HG02981 (cell line): ENCODE measurements around the gene CHN1.

Experiments
- ATAC-seq: cut with Tn5 transposase; IDR thresholded peaks from one replicate; pipeline ENCODE4 v1.9.1; 2021; ENCODE audit warnings: mild to moderate bottlenecking, moderate library complexity; ENCODE audit not compliant: unreplicated experiment

Gene CHN1

DNA sequence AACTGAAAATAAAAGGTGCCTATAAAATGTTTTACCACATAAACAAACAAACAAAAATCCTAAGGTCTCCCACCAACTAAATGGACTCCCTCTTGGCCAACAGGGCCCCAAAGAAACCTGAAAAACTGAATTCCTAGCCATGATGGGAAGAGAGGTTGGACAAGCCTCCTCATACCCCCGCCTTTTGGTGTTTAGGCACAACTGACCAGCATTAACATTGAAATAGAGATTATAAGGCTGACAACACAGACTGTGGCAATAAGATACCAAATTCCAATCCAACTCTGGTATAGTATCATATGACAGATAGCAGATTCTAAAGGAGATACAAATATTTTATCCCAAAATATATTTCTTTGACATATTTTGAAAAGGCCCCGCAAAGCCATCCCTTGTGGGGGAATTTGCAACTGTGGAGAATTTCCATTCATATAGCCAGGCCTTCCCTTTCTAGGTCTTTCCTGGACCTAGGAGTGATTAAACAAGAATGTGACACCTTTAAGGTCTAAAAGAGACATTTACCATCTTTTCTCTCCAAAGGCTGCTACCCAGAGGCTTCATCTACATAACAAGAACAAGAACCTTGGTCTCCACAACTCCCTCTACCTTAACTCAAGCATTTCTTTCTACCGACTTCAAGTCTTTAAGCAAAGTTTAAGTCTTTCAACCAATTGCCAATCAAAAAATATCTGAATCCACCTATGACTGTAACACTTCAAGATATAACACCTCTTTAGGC lies 80.0 kb downstream of the CHN1 start:
- ATAC-seq: no peak

DNA sequence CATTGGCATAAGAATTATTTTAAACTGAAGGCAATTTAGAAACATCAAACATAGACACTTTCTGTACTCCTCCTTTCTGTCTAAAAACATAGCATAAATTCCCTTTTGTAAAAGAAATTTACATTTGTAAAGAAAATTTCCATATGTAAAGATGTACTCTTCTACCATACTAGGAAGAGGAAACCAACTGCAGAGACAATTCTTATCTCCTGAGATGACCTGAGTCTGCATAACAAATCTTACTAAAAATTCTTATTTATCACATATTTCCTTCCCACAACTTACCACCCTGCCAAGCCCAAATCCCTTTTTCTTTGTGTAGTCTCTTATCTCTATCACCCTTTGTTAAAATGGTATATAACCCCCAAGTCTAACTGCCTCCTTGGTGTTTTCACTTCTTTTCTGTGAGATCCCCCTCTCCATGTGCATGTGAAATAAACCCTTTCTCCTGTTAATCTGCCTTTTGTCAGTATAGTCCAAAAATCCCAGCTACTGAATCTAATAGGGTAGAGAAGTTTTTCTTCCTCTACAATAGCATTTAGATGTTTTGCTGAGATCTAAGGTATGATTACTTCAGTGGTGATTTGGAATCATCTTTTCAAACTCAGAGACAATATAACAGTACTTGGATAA lies 81.0 kb downstream of the CHN1 start:
- ATAC-seq: no peak

DNA sequence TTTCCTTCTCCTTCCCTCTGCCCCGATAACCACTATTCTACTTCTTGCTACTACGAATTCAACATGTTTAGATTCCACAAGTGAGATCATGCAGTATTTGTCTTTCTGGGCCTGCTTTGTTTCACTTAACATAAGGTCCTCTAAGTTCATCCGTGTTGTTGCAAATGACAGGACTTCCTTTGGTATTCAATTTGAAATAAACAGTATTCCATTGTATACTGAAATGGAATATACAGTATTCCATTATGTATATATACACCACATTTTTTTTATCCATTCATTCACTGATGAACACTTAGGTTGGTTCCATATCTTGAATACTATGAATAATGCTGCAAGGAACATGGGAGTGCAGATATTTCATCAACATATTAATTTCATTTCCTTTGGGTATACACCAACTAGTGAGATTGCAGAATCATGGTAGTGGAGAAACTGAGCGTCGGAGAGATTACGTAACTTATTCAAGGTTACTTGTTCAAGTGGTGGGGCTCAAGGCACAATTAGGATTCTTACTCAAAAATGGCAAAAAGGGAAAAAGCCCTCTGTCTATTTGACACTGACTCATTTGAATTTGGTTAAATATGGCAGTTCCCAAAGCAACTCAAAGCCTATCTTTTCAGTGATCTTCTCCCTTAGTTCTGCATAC lies 85.1 kb downstream of the CHN1 start:
- ATAC-seq: no peak

DNA sequence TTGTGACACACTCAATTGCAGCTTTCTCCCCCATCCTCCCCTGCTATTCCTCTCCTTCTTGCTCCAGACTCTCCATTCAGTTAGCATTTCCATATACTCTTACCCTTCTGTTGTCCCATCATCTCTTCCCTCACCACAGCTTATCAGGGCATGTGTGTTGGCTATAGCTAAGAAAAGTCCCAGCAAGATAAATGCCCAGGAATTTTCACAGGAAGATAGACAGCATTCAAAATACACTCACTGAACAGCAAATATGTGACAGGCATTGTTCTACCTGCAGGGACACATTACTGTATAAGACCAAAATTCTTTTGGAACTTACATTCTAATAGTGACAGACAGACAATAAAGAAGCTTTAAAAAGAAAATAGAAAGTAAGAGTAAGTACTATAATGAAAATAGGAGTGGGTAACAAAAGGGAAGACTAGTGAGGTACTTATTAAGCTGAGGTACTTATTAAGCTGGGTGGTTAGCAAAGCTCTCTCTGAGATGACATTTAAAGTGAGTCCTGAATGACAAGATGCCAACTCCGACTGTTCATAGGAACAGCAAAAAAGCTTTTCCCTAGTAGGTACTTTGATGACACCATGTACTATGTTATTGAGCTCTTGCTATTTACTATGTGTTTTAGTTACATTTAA lies 86.2 kb downstream of the CHN1 start:
- ATAC-seq: no peak

DNA sequence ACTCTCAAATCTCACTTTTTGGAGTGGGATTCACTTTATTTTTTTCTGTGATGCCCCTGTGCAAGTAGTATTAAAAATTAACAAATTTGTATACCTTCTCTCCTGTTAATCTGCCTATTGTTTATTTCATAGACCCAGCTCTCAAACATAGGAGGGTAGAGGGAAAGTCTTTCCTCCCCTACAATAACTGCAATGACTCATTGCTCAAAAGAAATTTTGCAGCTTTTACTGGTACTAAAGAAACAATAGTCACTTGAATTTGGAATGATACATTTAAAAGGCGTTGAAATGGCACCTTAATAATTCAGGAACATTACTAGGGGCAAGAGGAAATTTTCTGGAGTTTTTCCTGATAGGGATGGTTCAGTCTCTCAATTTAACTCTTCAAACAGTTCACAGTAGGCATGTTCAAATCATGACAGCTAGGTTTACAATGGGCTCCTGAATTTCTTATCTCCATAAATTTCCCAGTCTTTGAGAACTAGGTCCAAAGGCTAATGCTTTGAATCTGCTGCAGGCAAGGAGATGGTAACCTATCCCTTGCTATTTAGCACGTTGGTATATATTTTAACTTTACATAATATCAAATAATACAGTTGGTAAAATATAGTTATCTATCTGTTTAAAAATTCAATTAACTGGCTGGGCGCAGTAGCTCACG lies 88.8 kb downstream of the CHN1 start:
- ATAC-seq: no peak

DNA sequence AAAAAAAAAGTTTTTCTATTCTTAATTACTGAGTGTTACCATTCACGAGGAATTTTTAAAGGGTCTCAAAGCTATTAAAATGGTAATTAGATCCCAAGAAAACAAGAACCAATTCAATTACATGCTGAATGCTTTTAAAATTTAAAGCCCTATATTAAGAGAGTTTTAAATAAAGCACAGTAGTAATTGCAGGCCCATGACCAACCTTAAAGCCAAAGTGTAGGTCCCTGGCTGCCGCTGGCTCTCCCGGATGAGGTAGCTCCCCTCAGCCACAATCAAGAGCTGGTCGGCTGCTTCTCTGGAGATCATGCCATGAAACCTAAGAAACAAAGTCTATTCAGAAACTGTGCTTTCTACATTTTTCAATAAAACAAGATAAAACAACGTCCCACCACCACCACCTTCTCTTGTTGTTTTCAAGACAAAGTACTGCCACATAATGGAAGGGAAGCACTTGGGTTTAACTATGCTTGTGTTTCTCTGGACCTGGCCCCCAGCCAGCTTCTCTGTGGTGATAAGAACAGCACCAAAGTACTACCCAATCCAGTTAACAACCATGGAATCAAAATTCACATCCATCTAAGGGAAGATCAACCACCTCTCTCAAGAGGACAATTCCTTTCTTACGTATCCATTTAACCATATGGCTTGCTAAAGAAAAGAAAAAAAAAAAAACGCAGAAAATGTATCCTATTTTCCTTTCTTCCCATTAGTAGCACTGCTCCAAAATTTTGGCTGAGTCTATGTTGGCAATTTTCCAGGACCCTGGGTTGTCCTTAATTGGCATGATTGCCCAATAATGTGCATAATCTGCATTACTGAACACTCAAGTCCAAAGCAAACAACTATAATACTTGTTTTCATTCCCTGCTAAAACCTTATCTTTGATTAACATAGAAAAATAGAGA lies 90.1 kb downstream of the CHN1 start:
- no peak for ATAC-seq

DNA sequence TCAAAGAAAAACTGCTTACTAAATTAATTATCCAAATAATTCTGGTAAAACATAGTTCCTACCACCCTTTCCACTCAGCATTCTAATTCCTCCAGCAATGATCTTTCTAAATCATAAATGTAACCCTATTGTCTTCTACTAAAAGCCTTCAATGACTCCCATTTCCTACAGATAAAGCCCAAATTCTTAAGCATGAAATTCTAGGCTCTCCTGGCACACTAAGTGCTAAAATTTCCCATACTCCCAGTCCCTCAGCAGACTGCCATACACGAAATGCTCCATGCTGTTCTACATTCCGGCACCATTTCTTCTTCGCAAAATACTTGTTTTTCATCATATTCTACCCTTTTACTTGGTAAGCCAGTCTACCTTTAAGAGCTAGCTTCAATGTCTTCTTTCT lies 96.9 kb downstream of the CHN1 start:
- ATAC-seq: no peak

DNA sequence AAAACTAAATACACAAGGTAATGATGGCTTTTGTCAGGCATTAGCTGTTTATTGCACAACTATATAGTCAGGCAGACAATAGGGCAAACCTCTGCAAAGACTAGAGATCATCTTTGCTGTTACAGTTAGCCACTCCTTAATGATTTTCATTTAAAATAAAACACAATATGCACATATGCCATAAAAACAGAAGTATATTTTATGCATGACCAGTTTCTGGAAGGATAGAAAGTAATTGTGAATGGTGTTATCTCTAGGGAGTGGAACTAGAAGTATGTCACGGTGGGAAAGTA lies 102.0 kb downstream of the CHN1 start:
- no peak for ATAC-seq

DNA sequence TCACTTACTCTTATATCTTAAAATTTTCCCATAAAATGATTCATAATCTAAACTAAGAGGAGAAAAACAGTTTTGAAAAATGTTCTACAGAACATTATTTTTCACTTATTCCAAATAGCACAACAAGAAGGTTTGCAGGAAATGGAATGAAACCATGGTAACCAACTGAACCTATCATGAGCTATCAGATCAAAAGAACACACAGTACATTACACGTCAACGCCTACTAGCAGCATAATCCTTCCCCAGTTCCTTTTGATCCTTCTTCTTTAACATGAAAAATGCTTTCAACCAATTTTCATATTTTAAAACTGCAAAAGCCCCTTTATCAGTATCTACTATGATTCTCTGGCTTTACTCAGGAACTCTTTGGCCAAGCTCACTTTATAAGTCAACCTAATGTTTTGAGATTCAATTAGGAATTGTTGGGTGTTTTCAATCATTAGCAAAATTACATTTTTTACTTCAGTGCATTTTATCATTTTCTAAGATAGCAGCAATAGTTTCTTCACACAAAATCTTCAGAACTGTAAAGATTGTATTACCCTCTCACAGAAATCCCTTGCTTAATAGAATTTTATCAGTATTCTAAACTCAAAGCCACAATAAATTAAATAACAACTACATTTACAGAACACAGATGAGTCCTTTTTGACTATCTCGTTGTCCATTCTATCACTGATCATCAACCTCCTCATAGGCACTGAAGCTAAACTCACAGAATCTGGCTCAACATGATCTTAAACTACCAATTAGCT lies 102.5 kb downstream of the CHN1 start:
- no peak for ATAC-seq

DNA sequence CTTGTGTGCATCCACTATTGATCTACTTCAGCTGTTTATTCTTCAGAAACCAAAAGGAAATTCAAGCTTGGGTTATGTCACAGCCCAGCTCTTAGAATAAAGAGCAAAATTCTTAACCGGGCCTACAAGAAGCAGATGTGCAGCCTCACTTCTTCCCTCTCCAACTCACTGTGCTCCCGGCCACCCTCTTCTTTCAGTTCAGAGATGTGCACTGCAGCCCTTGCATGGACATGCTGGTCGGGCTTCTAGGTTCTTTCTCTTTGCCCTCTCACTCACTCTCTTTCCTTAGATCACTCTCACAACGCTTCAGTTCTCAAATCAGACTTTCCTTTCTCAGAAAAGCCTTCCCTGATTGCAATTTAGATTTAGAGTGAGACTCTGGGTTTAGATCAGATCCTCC lies 104.1 kb downstream of the CHN1 start:
- ATAC-seq: no peak

DNA sequence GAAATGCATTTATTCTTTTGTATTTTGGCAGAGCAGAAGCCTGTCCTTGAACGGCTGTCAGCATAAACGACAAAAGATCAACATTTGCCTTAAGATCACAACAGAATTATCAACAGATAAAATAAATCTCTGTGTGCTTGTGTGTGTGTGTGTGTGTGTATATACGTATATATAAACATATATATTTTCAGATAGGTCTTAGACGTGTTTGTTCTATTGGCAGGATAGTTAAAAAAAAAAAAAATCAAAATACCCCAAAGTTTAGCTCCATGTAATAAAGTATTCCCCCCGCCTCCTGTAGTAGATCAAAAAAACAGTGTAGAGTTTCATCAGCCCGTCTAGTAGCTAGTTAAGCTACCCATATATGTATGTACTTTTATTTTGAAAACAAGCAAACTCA lies 107.9 kb downstream of the CHN1 start:
- no peak for ATAC-seq

DNA sequence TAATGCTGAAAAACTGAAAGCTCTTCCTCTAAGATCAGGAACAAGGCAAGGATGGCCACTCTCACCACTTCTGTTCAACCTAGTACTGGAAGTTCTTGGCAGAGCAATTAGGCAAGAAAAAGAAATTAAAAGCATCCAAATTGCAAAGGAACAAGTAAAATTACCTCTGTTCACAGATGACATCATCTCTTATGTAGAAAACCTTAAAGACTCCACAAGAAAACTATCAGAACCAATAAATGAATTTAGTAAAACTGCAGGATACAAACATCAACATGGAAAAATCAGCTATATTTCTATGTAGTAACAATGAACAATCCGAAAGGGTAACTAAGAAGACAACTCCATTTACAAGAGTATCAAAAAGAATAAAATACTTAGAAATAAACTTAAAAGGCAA lies 112.2 kb downstream of the CHN1 start:
- ATAC-seq: no peak

DNA sequence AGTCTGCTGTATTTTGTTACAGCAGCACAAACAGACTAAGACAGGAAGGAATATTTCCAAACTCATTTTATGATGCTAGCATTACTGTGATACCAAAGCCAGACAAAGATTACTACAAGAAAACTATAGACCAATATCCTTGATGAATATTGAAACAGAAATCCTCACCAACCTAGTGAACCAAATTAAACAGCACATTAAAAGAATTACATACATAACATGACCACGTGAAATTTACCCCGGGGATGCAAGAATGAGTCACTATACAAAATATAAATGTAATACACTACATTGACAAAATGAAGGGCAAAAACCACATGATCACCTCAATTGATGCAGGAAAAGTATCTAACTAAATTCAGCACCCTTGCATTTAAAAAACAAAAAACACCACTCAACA lies 112.6 kb downstream of the CHN1 start:
- ATAC-seq: no peak

DNA sequence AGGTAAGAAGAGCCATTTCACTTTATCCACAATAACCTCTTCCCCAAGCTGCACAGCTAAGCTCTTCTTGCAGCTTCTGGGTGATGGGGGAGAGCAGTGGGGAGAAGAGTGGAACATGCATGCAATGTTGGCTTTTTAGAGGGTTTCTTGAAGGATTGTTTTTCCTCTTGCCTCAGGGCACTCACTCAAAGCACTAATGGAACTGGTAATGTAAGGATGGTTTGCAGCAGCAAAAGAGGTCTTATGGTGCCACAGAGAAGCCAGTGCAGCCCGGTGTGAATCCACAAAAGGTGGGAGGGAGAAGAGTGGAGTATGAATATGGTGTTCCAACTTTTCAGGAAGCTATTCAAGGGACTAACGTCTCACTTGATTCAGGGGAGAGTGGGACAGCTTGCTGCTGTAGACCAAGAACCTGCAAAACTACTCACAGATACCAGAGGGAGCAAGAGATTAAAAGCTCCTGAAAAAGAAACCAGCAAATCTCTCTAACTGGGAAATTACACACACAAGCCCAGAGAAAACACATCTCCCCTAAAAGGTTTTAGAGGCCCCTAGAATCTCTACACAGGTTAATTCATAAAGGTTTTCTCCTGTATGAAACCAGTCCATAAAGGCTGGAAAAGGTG lies 116.4 kb downstream of the CHN1 start:
- no peak for ATAC-seq

DNA sequence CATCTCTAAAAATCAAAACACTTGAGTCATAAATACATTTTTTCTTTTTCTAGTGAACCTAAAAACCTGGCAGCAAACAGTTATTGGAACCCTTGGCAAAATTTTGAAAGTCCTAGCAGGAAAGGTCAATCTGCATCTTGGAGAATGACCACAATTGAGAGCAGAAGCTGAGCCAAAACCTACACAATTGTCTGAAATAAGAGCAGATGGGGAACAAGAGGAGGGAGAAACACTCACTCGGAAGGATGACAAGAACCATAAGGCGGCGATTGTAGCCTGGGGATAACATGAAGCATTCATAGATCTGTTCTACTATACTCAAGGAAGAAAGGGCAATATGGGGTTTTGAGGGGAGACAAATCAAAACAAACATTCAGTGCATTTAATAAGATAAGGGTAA lies 117.0 kb downstream of the CHN1 start:
- ATAC-seq: no peak

DNA sequence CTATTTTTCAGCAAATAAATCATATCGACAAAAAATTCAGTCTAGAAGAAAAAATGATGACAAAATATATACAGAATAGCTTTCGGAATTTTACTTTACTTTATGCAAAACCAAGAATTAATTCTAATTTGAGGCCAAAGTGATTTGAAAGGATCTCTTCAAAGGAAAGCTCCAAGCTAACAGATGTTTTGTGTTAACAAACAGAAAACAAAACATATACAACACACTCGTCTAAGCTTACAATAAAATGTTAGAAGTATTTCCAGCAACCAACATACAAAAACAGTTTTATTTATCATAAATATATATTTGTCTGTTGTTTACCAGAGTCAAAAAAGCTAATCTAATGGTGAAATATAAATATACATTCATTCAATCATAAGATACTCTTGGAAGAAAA lies 122.8 kb downstream of the CHN1 start:
- ATAC-seq: no peak

DNA sequence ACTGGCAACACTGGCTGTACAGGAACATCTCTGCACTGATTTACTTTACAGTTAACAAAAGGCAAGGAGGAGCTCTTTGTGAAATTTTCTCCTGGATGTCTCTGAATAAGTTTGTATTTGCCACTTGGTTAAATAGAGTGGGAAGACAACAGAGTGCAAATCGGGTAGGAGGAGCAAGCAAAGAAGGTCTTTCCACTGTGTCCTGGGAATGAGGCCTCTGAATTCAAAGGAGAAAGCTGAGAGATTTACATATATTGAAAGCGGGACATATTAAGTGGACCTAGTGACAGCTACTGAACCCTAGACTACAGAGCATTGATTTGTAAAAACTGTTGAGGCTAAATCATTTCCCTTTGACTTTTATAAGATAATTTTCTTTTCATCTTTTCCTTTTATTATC lies 123.5 kb downstream of the CHN1 start:
- no peak for ATAC-seq

DNA sequence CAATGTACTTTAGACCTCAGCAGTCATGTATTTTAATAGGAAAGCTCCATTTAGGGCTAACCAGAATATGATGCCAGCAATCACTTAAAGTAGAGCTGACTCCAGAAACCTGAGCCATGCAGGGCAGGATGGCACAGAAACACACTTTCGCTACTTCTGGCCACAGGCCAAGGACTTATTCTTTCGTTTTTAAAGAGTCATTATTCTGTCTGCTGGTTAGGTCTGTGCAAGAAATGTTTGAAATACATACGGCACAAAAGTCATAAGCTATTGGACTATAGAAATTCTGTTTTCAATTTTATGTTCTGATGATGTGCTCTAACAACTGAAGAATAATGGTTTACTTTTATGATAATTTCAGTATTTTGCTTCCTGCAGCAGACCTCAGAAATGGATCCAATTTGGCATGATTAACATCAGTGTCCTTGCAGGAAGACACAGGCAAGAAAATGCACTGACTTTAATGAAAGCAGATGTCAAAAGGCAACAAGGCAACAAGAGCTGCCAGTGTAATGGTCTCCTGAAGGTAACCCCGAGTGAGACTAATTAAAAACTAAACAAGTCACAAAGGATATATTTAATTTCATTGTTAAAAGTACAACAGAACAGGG lies 126.5 kb downstream of the CHN1 start:
- ATAC-seq: no peak

DNA sequence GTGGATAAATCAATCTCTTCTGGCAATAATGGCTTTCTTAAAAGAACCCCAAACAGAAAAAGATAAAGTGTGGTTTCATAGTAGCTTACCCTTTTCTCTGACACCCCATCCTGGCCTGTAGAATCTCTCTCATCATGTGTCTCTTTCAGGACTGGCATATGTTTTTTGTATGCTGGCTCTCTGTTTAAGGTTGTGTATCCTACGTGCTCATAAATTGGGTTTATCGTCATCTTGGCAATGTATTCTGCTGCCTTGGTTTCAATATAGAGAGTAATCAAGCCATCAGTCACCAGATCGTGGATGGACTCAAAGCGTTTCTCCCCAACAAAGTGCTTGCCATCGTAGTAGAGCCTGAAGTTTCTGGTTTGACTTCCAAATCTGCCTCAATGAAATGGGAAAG lies 127.4 kb downstream of the CHN1 start:
- ATAC-seq: no peak
